H9 (cell line): ENCODE measurements around the gene CTIF. TPM values are rescaled to one million over a fixed set of nuclear protein-coding genes. Genes with fewer than 3 reads are reported as not detected.

Source experiments
- DNase-seq: peaks from one replicate; pipeline ENCODE4 v3.0.0-alpha.2; 2017
- H2AFZ ChIP-seq: one replicate; pipeline ENCODE4 v1.6.1; 2013; ENCODE audit warnings: mild to moderate bottlenecking, low read length, control low read depth, moderate library complexity
- H2AK5ac ChIP-seq: 2 replicates; pipeline ENCODE4 v1.6.1; 2013; ENCODE audit warnings: low read length, control low read depth, mixed read lengths; ENCODE audit not compliant: insufficient read length
- H2BK120ac ChIP-seq: one replicate; pipeline ENCODE4 v1.6.1; 2013; ENCODE audit warnings: low read depth, mild to moderate bottlenecking, low read length, control low read depth, inconsistent platforms; ENCODE audit not compliant: poor library complexity, severe bottlenecking
- H2BK12ac ChIP-seq: 2 replicates; pipeline ENCODE4 v1.6.1; 2013; ENCODE audit warnings: low read length, control low read depth, mixed read lengths, low read depth; ENCODE audit not compliant: insufficient read length
- H2BK15ac ChIP-seq: 2 replicates; pipeline ENCODE4 v1.6.1; 2013; ENCODE audit warnings: low read depth, low read length, control low read depth
- H2BK20ac ChIP-seq: one replicate; pipeline ENCODE4 v1.6.1; 2013; ENCODE audit warnings: low read depth, mild to moderate bottlenecking, low read length, control low read depth, inconsistent platforms; ENCODE audit not compliant: poor library complexity, severe bottlenecking
- H2BK5ac ChIP-seq: 2 replicates; pipeline ENCODE4 v1.6.1; 2013; ENCODE audit warnings: low read length, control low read depth, mixed read lengths; ENCODE audit not compliant: insufficient read length
- H3K14ac ChIP-seq: 2 replicates; pipeline ENCODE4 v1.6.1; 2013; ENCODE audit warnings: low read length, control low read depth; ENCODE audit not compliant: insufficient read depth
- H3K18ac ChIP-seq: 2 replicates; pipeline ENCODE4 v1.6.1; 2013; ENCODE audit warnings: low read depth, mild to moderate bottlenecking, mixed read lengths, low read length, control low read depth; ENCODE audit not compliant: insufficient read length
- H3K23ac ChIP-seq: 2 replicates; pipeline ENCODE4 v1.6.1; 2013; ENCODE audit warnings: low read length, control low read depth, mixed read lengths, low read depth; ENCODE audit not compliant: insufficient read length
- H3K23me2 ChIP-seq: 2 replicates; pipeline ENCODE4 v1.6.1; 2013; ENCODE audit warnings: low read depth, mild to moderate bottlenecking, mixed read lengths, low read length, control low read depth; ENCODE audit not compliant: insufficient read length, poor library complexity, severe bottlenecking
- H3K27ac ChIP-seq: 2 replicates; pipeline ENCODE4 v1.5.1; 2013; ENCODE audit warnings: low read length, control low read depth, mixed read lengths, low read depth; ENCODE audit not compliant: insufficient read length
- H3K27me3 ChIP-seq: 2 replicates; pipeline ENCODE4 v1.6.1; 2013; ENCODE audit warnings: low read length, control low read depth, inconsistent platforms; ENCODE audit not compliant: insufficient read depth
- H3K4ac ChIP-seq: 2 replicates; pipeline ENCODE4 v1.6.1; 2013; ENCODE audit warnings: low read depth, mild to moderate bottlenecking, control low read depth, inconsistent platforms, low read length, moderate library complexity
- H3K4me1 ChIP-seq: 2 replicates; pipeline ENCODE4 v1.6.1; 2013; ENCODE audit warnings: low read length, control low read depth, inconsistent platforms; ENCODE audit not compliant: insufficient read depth
- H3K4me2 ChIP-seq: 2 replicates; pipeline ENCODE4 v1.6.1; 2013; ENCODE audit warnings: low read length, control low read depth, mixed read lengths; ENCODE audit not compliant: insufficient read length, insufficient read depth
- H3K56ac ChIP-seq: 2 replicates; pipeline ENCODE4 v1.6.1; 2013; ENCODE audit warnings: low read depth, mild to moderate bottlenecking, mixed read lengths, low read length, control low read depth; ENCODE audit not compliant: insufficient read length
- H3K79me1 ChIP-seq: 2 replicates; pipeline ENCODE4 v1.6.1; 2013; ENCODE audit warnings: low read depth, mild to moderate bottlenecking, moderate library complexity, low read length, control low read depth, inconsistent platforms; ENCODE audit not compliant: insufficient read depth, poor library complexity, severe bottlenecking
- H3K79me2 ChIP-seq: 2 replicates; pipeline ENCODE4 v1.6.1; 2013; ENCODE audit warnings: low read length, control low read depth, inconsistent platforms; ENCODE audit not compliant: insufficient read depth
- H3K9ac ChIP-seq: 2 replicates; pipeline ENCODE4 v1.6.1; 2013; ENCODE audit warnings: low read length, control low read depth, mixed read lengths; ENCODE audit not compliant: insufficient read length; ENCODE audit errors: extremely low read depth
- H3K9me3 ChIP-seq: one replicate; pipeline ENCODE4 v1.6.1; 2013; ENCODE audit warnings: low read depth, low read length, inconsistent platforms; ENCODE audit not compliant: control insufficient read depth
- H3T11ph ChIP-seq: one replicate; pipeline ENCODE4 v1.6.1; 2013; ENCODE audit warnings: mild to moderate bottlenecking, low read length, control low read depth, inconsistent platforms
- H4K20me1 ChIP-seq: one replicate; pipeline ENCODE4 v1.6.1; 2013; ENCODE audit not compliant: control insufficient read depth, insufficient read length, insufficient read depth
- H4K5ac ChIP-seq: 2 replicates; pipeline ENCODE4 v1.6.1; 2013; ENCODE audit warnings: low read depth, mild to moderate bottlenecking, mixed read lengths, low read length, control low read depth; ENCODE audit not compliant: insufficient read length
- H4K8ac ChIP-seq: replicated peaks from 2 replicates; pipeline ENCODE4 v1.6.1; 2013; ENCODE audit warnings: low read length, control low read depth, mixed read lengths, low read depth; ENCODE audit not compliant: insufficient read length
- H4K91ac ChIP-seq: 2 replicates; pipeline ENCODE4 v1.6.1; 2013; ENCODE audit warnings: low read depth, mild to moderate bottlenecking, moderate library complexity, mixed read lengths, low read length, control low read depth; ENCODE audit not compliant: insufficient read length
- H3K27ac Mint-ChIP-seq, 3 experiments: 2 replicates in 2 of 3; 3 replicates in 1 of 3; pipeline ENCODE4 v1.8.0; 2020 to 2021; ENCODE audit warnings: mixed read lengths in 3 of 3, mild to moderate bottlenecking in 1 of 3, moderate library complexity in 1 of 3
- H3K27me3 Mint-ChIP-seq: 2 replicates; pipeline ENCODE4 v1.8.0; 2021; ENCODE audit warnings: low read depth, mild to moderate bottlenecking, moderate library complexity, mixed read lengths
- H3K36me3 Mint-ChIP-seq, 3 experiments: 2 replicates in 2 of 3; 3 replicates in 1 of 3; pipeline ENCODE4 v1.8.0; 2020 to 2021; ENCODE audit warnings: low read depth in 3 of 3, mixed read lengths in 3 of 3; ENCODE audit not compliant: insufficient read depth in 1 of 3
- H3K4me1 Mint-ChIP-seq, 2 experiments: 2 replicates each; pipeline ENCODE4 v1.8.0; 2020; ENCODE audit warnings: mixed read lengths in 2 of 2
- H3K4me3 Mint-ChIP-seq, 2 experiments: 2 replicates in 1 of 2; 3 replicates in 1 of 2; pipeline ENCODE4 v1.8.0; 2020 to 2021; ENCODE audit warnings: mild to moderate bottlenecking in 2 of 2, mixed read lengths in 2 of 2, moderate library complexity in 1 of 2
- H3K9me3 Mint-ChIP-seq, 2 experiments: 2 replicates in 1 of 2; 3 replicates in 1 of 2; pipeline ENCODE4 v1.8.0; 2020; ENCODE audit warnings: mild to moderate bottlenecking in 2 of 2, mixed read lengths in 2 of 2, moderate library complexity in 1 of 2
- CTCF ChIP-seq: fragments of 200-600 bp; sonication (generic); conservative IDR thresholded peaks from 3 replicates; pipeline ENCODE4 v1.8.0; 2021; ENCODE audit warnings: antibody characterized with exemption, mild to moderate bottlenecking
- WGBS: extraction: QIAGEN DNeasy Blood & Tissue Kit; methylation state at CpG from one replicate; pipeline ENCODE4 v1.1.7; 2013; ENCODE audit warnings: missing lambda C conversion rate, low lambda C conversion rate, mixed read lengths; ENCODE audit not compliant: insufficient read length; ENCODE audit errors: extremely low coverage; 5-methylcytosine and 5-hydroxymethylcytosine counted together
- total RNA-seq: library from RNA; stranded (reverse); gene quantifications from 2 replicates; pipeline ENCODE4 v1.2.1, GENCODE V29; 2021

The CTIF gene
- total RNA-seq, 1 experiment from 2014 or later = 15.8 TPM

GRCh38 chr18:48828691-48829442 is 290.0 kb downstream of the CTIF start:
- no peak overlapping the region for H2BK5ac ChIP-seq
- H2BK12ac ChIP-seq = no peak overlapping the region
- no peak overlapping the region for H4K5ac ChIP-seq
- no peaks in the 10 kb centered on the region for H3K79me2 ChIP-seq
- H2AK5ac ChIP-seq = no peak overlapping the region
- H4K8ac ChIP-seq = no peak overlapping the region
- no peak overlapping the region for H3K23ac ChIP-seq
- Mint-ChIP-seq H3K27me3 (no peaks in the 10 kb centered on the region; the same call in none of the 2 replicates), H3K36me3 (no peaks in the 10 kb centered on the region; a peak in 1 of 7 replicates), H3K27ac (no peak overlapping the region), H3K4me3 (peak overlapping the region in 1 of 2 experiments; percentile 50; a peak in 1 of 5 replicates), H3K9me3 (peaks cover 1 to 2% of the 10 kb centered on the region in 2 experiments; a peak in 2 of 5 replicates), H3K4me1 (peaks cover 54 to 64% of the 10 kb centered on the region in 2 experiments)
- no peak for TF ChIP-seq CTCF
- H3T11ph ChIP-seq = no peak overlapping the region
- H3K27me3 ChIP-seq = no peaks in the 10 kb centered on the region
- no peaks in the 10 kb centered on the region for H4K20me1 ChIP-seq
- peak overlapping the region; percentile 25; the same call in 1 of the 2 replicates for H3K14ac ChIP-seq
- no peak overlapping the region for H2AFZ ChIP-seq
- no peak overlapping the region for H2BK20ac ChIP-seq
- H3K23me2 ChIP-seq = no peaks in the 10 kb centered on the region
- no peaks in the 10 kb centered on the region for H3K79me1 ChIP-seq
- no peak overlapping the region for H4K91ac ChIP-seq
- peak; percentile 34 for DNase-seq
- H3K9ac ChIP-seq = no peak overlapping the region
- no peaks in the 10 kb centered on the region for H3K9me3 ChIP-seq
- H2BK15ac ChIP-seq = no peak overlapping the region
- no peak overlapping the region for H3K18ac ChIP-seq
- no peak overlapping the region for H3K4me2 ChIP-seq
- no peak overlapping the region for H3K4ac ChIP-seq
- no CpG with 5 or more reads among the region's 15 CpGs for WGBS
- no peak overlapping the region for H2BK120ac ChIP-seq
- H3K56ac ChIP-seq = no peak overlapping the region
- H3K27ac ChIP-seq = no peak overlapping the region
- H3K4me1 ChIP-seq = peaks cover 9% of the 10 kb centered on the region
